Fibroblast of villous mesenchyme (primary cell): ENCODE data around the gene LRRC61. TPM values are rescaled to one million over a fixed set of nuclear protein-coding genes. Genes with fewer than 3 reads are reported as not detected.
"Not testable (repeated sequence)": the region's sequence is repeated elsewhere in the genome, so short reads cannot be mapped to it uniquely, and the experiment has no call there.

Experiments used
- DNase-seq: peaks from one replicate; pipeline ENCODE4 v3.0.0-alpha.2; 2010; ENCODE audit warnings: low read depth
- H3K4me3 ChIP-seq: 2 replicates; pipeline ENCODE4 v1.5.1; 2011; ENCODE audit warnings: low read depth, mild to moderate bottlenecking, low read length
- total RNA-seq: library from RNA; depleted of rRNA; stranded (reverse); fragments of >200 nt; gene quantifications from 2 replicates; pipeline ENCODE4 v1.2.3, GENCODE V29; 2012
- TF ChIP-seq, protein P1 (sequence below): IDR thresholded peaks from 2 replicates; pipeline ENCODE4 v1.5.1; 2012; ENCODE audit warnings: low read depth, mild to moderate bottlenecking, low read length; ENCODE audit not compliant: insufficient read depth

The LRRC61 gene
- total RNA-seq, 1 donor, result 13.0 TPM

DNA sequence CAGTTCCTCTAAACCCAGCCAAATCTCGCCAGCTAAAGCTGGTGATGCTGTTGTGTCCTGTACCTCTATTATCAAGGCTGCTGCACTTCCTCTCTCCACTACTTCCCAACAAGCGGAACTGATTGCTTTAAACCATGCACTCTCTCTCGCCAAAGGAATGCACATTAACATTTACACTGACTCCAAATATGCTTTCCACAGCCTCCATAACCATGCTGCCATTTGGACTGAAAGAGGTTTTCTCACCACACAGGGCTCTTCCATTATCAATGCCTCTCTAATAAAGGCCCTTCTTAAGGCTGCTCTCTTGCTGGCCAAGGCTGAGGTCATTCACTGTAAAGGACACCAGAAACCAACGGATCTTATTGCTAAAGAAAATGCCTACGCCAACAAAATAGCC lies 11.4 kb upstream of the LRRC61 start:
- H3K4me3 ChIP-seq, result no peak overlapping the region
- TF ChIP-seq, protein P1, sequence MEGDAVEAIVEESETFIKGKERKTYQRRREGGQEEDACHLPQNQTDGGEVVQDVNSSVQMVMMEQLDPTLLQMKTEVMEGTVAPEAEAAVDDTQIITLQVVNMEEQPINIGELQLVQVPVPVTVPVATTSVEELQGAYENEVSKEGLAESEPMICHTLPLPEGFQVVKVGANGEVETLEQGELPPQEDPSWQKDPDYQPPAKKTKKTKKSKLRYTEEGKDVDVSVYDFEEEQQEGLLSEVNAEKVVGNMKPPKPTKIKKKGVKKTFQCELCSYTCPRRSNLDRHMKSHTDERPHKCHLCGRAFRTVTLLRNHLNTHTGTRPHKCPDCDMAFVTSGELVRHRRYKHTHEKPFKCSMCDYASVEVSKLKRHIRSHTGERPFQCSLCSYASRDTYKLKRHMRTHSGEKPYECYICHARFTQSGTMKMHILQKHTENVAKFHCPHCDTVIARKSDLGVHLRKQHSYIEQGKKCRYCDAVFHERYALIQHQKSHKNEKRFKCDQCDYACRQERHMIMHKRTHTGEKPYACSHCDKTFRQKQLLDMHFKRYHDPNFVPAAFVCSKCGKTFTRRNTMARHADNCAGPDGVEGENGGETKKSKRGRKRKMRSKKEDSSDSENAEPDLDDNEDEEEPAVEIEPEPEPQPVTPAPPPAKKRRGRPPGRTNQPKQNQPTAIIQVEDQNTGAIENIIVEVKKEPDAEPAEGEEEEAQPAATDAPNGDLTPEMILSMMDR, result no peak
- DNase-seq, result no peak

DNA sequence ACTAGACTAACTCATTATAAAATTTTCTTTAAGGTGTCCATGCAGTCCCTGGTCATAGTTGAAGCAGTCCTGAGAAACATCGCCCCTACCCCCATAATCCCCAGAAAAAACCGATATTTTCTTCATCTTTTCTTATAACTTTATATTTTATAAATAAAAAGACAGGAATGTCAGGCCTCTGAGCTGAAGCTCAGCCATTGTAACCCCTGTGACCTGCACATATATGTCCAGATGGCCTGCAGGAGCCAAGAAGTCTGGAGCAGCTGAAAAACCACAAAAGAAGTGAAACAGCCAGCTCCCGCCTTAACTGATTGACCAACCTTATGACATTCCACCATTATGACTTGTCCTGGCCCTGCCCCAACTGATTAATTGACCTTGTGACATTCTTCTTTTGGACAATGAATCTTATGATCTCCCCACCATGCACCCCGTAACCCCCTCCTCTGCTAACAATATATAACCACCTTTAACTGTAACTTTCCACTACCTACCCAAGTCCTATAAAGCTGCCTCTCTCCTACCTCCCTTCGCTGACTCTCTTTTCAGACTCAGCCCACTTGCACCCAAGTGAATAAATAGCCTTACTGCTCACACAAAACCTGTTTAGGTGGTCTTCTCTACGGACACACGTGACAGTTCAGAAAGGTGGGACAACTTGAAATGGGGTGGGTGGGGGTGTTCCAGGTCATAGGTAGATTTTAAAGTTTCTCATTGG lies 10.3 kb upstream of the LRRC61 start:
- H3K4me3 ChIP-seq, result not testable (repeated sequence)
- DNase-seq, result peak; percentile 54

DNA sequence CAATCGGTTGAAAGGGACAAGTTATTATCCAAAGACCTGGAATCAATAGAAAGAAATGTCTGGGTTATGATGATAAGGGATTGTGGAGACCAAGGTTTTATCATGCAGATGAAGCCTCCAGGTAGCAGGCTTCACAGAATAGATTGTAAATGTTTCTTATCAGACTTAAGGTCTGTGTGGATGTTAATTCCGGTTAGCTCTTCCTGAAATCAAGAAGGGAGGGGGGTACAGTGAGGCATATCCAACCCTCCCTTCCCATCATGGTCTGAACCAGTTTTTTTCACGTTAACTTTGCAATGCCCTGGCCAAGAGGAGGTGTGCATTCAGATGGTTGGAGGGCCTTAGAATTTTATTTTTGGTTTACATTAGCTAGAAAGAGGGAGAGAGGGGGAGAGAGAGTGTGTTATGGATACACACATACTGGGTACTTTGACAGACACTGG lies 9.8 kb upstream of the LRRC61 start:
- TF ChIP-seq, protein P1, result no peak

DNA sequence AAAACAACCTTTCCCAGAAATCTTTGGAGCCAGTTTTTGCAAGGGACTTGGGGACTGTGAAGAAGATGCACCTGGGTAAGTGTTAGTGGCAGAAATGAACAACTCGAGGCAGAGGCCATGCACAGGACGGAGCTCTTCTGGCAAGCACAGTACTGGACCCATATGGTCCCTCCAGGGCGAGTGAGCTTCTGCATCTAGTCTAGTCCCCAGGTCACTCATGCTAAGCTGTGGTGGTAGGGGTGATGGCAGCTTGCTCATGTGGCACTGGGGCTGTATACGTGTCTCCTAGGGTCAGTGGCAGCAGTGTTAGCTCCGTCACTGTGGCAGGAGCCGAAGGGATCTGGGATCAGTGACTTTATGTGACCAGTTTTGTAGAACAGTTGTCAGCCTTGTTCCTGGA lies 9.3 kb upstream of the LRRC61 start:
- DNase-seq, result no peak
- H3K4me3 ChIP-seq, result no peak overlapping the region
- TF ChIP-seq, protein P1, result no peak

More for the DNA sequence above, 9.8 kb upstream of the LRRC61 start:
- H3K4me3 ChIP-seq, result no peak overlapping the region
- DNase-seq, result no peak

DNA sequence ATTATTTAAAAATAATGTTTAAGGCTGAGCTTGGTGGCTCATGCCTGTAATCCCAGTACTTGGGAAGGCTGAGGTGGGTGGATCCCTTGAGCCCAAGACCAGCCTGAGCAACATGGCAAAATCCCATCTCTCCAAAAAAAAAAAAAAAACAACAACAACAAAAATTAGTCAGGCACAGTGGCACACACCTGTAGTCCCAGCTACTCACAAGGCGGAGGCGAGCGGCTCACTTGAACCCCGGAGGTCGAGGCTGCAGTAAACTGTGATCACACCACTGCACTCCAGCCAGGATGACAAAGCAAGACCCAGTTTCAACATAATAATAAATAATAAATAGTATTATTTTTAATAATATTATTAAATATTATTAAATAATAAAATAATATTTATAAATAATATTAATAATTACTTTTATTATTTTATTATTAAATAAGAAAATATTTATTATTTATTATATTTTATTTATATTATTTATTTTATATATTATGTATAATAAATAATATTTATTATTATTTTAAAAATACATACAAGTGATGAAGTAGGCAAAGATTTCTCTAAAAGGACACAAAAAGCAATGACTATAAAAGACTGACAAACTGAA lies 8.4 kb upstream of the LRRC61 start:
- TF ChIP-seq, protein P1, result no peak
- no peak overlapping the region for H3K4me3 ChIP-seq
- DNase-seq, result no peak

DNA sequence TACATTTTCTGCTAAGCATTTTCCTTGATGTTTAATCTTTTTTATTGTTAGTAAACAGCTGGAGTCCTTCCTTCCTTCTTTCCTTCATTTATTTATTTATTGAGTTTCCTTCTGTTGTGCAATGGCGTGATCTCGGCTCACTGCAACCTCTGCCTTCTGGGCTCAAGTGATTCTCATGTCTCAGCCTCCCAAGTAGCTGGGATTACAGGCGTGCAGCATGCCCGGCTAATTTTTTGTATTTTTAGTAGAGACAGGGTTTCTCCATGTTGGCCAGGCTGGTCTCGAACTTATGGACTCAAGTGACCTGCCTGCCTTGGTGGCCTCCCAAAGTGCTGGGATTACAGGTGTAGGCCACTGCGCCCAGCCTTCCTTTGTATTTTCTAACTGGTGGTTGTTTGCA lies 6.2 kb upstream of the LRRC61 start:
- H3K4me3 ChIP-seq, DNase-seq: not testable (repeated sequence)

DNA sequence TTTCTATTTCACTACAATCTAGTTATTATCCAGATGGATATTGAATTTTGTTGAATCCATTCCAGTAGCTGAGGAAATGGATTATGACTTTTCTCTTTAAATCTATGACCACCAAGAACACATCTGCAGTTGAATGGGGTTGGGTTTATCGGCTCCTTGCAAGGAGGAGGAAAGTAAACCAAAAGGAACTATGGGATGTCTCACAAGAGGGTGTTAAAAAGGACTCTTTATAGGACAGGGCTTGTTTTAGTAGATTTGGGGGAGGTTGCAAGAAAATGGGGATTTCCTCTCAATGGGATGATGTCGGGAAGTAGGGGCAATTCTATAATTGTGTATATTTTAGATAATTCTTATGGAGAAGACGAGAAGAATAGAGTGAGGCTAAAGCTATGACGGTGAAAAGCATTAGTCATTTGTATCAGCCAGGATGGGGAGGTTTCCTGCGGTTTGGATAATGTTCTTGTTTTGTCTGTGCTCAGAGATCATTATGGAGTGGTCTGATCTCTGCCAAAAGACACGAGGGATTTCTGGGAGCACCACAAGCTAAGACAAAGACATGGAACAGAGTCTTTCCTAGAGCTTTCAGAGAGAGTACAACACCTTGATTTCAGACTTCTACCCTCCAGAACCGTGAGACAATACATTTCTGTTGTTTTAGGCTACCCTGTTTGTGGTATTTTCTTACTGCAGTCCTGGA lies 5.3 kb upstream of the LRRC61 start:
- no peak overlapping the region for H3K4me3 ChIP-seq
- peak; percentile 79 for DNase-seq
- TF ChIP-seq, protein P1, result no peak
